Epidermal melanocyte (primary cell): Measurements from ENCODE around the gene HIRA.

Experiments used
- DNase-seq: peaks from one replicate; pipeline ENCODE4 v3.0.0; 2011; ENCODE audit warnings: low spot score; ENCODE audit not compliant: insufficient read length

HIRA gene

DNA sequence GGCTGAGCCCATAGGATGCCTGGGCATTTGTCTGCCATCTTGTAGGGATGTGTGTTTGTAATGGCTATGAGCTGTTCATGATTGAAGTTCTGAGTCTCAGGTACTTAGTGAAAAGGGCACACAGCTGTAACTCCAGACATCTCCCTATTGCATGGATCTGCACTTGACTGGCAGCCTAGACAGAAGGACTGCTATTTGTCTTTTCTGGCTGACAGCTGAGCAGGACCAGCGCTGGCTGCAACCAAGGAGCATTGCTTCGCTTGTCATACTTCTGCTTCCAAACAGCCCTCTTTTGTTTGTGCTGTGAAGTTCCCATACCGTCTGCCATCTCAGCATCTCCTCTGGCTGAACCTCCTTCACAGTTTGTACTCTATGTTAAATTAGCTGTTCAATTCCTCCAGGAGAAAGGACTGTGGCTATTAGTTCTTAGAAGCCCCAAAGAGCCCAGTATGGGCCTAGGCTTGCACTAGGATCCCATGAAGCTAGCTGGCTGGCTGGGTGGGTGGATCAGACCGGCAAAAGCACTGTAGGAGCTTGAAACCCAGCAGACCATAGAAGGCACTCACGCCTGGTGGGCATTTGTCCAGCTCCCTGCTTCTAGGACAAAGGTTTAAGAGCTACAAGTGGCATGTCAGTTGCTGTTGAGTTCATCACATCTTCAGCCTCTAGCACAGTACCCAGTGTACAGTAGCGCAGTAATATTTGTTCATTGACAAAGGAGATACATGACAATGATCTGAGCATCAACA lies 20.4 kb downstream of the HIRA start:
- no peak for DNase-seq

GRCh38 chr22:19407649-19408606 lies 23.6 kb downstream of the HIRA start:
- DNase-seq: no peak

DNA sequence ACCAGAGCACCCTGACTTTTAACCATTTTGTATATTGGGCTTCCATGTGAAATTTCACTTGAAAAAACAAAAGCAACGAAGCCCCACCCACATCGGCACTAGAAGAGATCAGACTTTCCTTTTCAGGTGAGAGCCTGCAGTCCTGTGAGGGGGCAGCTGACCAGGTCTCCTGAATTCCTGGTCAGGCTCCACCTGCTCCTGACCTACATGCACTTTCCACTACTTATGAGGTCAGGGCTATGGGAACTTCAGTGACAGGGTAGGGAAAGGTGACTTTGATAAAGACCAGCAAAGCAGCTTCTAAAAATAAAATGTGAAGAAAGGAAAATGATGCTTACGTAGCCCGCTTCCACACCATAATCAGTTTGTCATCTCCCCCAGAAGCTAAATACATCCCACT lies 24.7 kb downstream of the HIRA start:
- no peak for DNase-seq

- no peak for DNase-seq
These were observed 25.2 kb downstream of the HIRA start for GRCh38 chr22:19406281-19406811.

DNA sequence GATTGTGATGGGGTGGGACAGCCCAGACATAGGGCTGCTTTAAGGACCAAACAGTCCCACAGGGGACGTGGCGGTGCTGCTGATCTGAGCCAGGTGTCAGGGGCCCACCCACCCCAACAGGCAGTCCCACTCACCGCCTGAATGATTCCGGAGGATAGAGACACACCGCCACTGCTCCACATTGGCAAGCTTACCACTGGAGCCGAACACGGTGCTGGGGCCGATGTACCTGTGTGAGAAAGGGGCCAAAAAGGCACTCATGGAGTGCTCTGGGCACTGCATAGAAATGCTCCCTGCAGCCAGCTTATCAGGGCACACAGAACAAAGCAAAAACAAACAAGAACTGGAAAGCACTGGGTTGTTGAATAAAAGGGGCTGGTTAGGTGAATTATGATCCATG lies 25.9 kb downstream of the HIRA start:
- no peak for DNase-seq

- no peak for DNase-seq
These were observed 26.4 kb downstream of the HIRA start for GRCh38 chr22:19405133-19405532.

GRCh38 chr22:19404676-19405075 lies 26.9 kb downstream of the HIRA start:
- DNase-seq: no peak

- no peak for DNase-seq
These were observed 28.8 kb downstream of the HIRA start for GRCh38 chr22:19402642-19403191.

DNA sequence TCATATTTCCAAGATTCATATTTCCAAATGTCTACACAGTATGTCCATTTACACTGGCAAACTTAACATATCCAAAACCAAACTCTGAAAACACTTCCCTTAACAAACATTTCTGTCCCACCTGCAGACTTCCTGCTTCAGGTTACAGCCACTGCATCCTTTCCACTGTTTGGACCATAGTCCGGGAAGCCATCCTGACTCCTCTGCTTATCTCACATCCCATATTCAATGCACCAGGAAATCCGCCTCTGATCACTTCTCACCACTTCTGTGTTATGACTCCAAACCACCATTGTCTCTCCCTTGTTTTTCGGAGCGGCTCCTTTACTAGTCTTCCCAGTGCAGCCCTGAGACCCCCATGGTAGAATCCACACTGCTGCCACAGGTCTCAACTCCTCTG lies 30.1 kb downstream of the HIRA start:
- DNase-seq: no peak

GRCh38 chr22:19400881-19401280 lies 30.7 kb downstream of the HIRA start:
- no peak for DNase-seq

DNA sequence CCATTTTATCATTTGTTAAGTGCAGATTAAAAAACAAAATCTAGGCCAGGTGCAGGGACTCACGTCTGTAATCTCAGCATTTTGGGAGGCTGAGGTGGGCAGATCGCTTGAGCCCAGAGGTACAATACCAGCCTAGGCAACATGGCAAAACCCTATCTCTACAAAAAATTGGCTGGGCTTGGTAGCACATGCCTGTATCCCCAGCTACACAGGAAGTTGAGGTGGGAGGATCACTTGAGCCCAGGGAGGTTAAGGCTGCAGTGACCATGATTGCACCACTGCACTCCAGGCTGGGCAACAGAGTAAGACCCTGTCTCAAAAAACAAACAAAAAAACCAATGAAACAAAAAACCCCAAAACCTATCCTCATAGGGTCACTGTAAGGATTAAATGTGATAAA lies 32.9 kb downstream of the HIRA start:
- DNase-seq: no peak

- no peak for DNase-seq
These were observed 33.3 kb downstream of the HIRA start for GRCh38 chr22:19398206-19398605.

DNA sequence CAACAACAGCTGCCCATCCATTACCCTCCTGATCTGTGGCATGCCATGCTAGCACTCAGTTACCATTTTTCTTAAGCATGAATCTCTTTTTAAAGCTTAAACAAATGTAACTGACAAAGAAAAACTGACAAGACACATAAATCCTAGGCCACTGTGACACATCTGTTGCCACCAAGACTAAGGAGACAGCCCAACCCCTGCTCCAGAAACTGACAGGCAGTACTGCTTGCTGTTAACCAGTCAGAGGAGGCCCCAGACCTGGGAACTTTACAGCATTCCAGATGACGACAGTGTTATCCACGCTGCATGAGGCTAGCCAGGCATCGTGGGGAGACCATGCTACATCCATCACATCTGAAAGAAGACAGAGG lies 33.8 kb downstream of the HIRA start:
- no peak for DNase-seq

DNA sequence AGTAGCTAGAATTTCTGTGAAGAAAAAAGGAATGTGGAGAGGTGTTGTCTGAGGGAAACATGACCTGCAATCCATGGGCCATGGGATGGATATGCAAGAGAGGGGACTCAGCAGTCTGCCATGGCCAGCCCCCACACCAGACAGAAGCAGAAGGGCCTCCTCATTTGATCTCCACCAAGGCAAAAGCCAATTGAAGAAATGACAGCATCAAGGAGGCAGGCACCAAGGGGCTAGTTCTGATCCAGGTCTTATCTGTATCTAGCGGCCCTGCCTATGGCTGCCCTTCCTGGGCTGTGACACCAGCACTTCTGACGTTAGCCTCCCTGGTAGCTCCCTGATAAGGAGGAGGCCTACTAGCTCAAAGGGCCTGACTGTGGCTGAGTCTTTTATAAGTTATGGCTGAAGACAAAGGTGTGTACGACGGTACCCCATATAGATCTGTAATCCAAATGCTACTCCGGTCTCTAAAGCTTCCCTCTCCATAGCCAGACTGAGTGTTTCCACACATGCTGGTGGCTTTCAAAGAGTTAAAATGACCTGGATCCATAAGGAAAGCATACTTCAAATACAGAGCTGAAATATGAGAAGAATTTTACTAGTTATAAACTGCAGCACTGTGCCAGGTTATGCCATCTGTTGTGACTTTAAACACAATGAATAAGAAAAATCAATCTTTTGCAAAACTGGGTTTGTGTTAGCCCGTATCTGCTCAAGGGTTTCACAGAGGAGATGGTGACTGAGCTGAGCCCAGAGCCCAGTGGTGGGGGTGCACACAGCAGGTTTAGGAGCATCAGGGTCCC lies 34.4 kb downstream of the HIRA start:
- no peak for DNase-seq

DNA sequence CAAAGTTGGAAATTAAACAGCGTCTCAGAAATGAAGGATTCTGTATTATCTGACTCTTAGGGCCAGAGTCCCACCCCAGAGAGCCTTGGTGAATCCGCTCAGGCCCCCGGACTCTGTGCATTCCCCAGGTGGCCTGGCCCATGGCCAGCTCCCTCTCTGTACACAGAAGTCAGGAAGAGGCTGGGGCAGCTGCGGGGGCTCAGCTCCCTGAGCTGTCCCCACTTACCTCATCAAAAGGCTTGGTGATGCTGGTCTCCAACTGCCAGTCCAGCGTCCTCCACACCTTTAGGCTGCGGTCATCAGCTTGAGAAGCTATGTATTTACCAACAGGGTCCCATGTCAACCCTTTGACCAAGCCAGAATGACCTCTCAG lies 35.0 kb downstream of the HIRA start:
- no peak for DNase-seq

- DNase-seq: no peak
These were observed 36.3 kb downstream of the HIRA start for GRCh38 chr22:19395276-19395675.

- DNase-seq: no peak
These were observed 37.1 kb downstream of the HIRA start for GRCh38 chr22:19394274-19395050.

- no peak for DNase-seq
These were observed 37.8 kb downstream of the HIRA start for GRCh38 chr22:19393704-19394103.

- no peak for DNase-seq
These were observed 44.0 kb downstream of the HIRA start for GRCh38 chr22:19387575-19387974.

DNA sequence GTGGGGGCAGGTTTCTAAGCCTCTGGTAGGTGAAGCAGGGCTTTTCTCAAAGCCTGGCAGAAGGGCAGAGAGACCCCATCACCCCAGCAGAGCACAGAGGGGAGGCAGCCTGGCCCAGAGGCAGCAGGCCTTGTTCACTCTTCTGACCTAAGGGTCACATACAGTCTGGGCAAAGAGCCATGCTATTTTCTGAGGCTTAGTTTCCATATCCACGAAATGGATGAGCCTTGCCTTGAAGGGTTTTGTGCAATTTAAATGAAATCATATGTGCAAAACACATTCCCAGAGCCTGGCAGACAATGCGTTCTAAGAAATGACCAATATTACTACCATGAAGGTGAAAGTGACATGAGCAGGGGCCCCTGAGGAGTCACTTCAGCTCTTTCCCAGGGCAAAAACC lies 44.5 kb downstream of the HIRA start:
- DNase-seq: no peak

DNA sequence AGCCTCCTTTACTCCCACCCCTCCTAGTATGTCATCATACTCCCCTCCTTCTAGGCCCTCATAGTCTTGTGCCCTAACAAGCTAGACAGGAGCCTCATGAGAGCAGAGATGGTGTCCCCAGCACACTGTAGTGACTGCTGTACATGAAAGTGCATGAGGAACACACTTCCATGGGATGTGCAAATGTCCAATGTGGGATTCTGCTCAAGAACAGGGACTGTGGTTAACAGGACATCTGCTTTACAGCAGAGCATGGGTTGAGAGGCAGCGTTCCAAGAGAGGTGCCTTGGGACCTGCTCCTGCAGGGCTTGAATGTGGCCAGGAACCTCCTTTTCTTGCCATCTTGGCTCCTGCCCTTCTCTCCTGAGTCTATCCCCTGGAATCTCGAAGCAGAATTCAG lies 45.3 kb downstream of the HIRA start:
- no peak for DNase-seq
